OCI-LY7 (cell line): Measurements from ENCODE around the gene SHISA2. TPM values are rescaled to one million over a fixed set of nuclear protein-coding genes. Genes with fewer than 3 reads are reported as not detected.
"Not testable (repeated sequence)": the region's sequence is repeated elsewhere in the genome, so short reads cannot be mapped to it uniquely, and the experiment has no call there.

Experiments used
- BruUV-seq: library from RNA; stranded (reverse); fragments of 400-500 nt; replicated peaks from 2 replicates; lab custom pipeline; 2021; lab: Mats Ljungman, UMichigan
- CTCF ChIA-PET: fragments of 300-600 bp; sonication (Branson Sonifier 250); formaldehyde crosslinking; loops from one replicate; lab custom pipeline; 2022; ENCODE audit warnings: antibody characterized with exemption; ENCODE audit not compliant: unreplicated experiment; lab: Charles Lee
- POLR2A ChIA-PET: fragments of 300-600 bp; sonication (Branson Sonifier 250); formaldehyde crosslinking; loops from one replicate; lab custom pipeline; 2022; ENCODE audit warnings: antibody characterized with exemption; lab: Charles Lee
- DNase-seq: peaks from one replicate; pipeline ENCODE4 v3.0.0-alpha.2; 2015; ENCODE audit warnings: low spot score
- H2AFZ ChIP-seq: fragments of 200-600 bp; sonication (generic), shearing (Covaris generic); 2 replicates; pipeline ENCODE4 v1.6.1; 2014; ENCODE audit warnings: mild to moderate bottlenecking, antibody characterized with exemption, low read length, moderate library complexity
- H3K27ac ChIP-seq: fragments of 200-600 bp; sonication (generic); 2 replicates; pipeline ENCODE4 v1.5.1; 2014; ENCODE audit warnings: mixed run types, low read depth, mild to moderate bottlenecking, moderate library complexity, low read length, inconsistent platforms; ENCODE audit not compliant: poor library complexity, severe bottlenecking
- H3K36me3 ChIP-seq: fragments of 200-600 bp; sonication (generic); 2 replicates; pipeline ENCODE4 v1.6.1; 2014; ENCODE audit warnings: mild to moderate bottlenecking, antibody characterized with exemption, low read length, moderate library complexity, mixed read lengths; ENCODE audit not compliant: insufficient read depth
- H3K4me1 ChIP-seq: fragments of 200-600 bp; sonication (generic); 2 replicates; pipeline ENCODE4 v1.5.1; 2014; ENCODE audit warnings: mild to moderate bottlenecking, low read length; ENCODE audit not compliant: insufficient read depth, poor library complexity, severe bottlenecking
- H3K4me2 ChIP-seq: fragments of 200-600 bp; sonication (generic); 2 replicates; pipeline ENCODE4 v1.6.1; 2014; ENCODE audit warnings: mild to moderate bottlenecking, low read length
- H3K4me3 ChIP-seq: fragments of 200-600 bp; sonication (generic); 2 replicates; pipeline ENCODE4 v1.5.1; 2014; ENCODE audit warnings: mild to moderate bottlenecking, low read depth, low read length; ENCODE audit not compliant: poor library complexity, severe bottlenecking
- H3K79me2 ChIP-seq: fragments of 200-600 bp; sonication (generic); 2 replicates; pipeline ENCODE4 v1.6.1; 2016; ENCODE audit warnings: low read depth, mild to moderate bottlenecking, low read length, moderate library complexity, mixed read lengths; ENCODE audit not compliant: insufficient read depth
- H3K9me2 ChIP-seq: fragments of 200-600 bp; sonication (generic); 2 replicates; pipeline ENCODE4 v1.6.1; 2016; ENCODE audit warnings: mild to moderate bottlenecking, low read length, mixed read lengths; ENCODE audit not compliant: insufficient read depth
- H3K9me3 ChIP-seq: fragments of 200-600 bp; sonication (generic); 2 replicates; pipeline ENCODE4 v1.6.1; 2014; ENCODE audit warnings: mild to moderate bottlenecking, mixed run types, low read length, mixed read lengths
- H4K20me1 ChIP-seq: fragments of 200-600 bp; sonication (generic); 2 replicates; pipeline ENCODE4 v1.6.1; 2014; ENCODE audit warnings: mild to moderate bottlenecking, antibody characterized with exemption, low read length, moderate library complexity, mixed read lengths; ENCODE audit not compliant: insufficient read depth
- EZH2phosphoT487 ChIP-seq: fragments of 200-600 bp; sonication (generic); IDR thresholded peaks from 2 replicates; pipeline ENCODE4 v1.6.1; 2018; ENCODE audit warnings: low read depth, borderline replicate concordance, mild to moderate bottlenecking, mixed run types, antibody characterized with exemption, low read length, moderate library complexity, mixed read lengths
- intact Hi-C: fragments of 100-400 bp; cut with micrococcal nuclease; formaldehyde crosslinking; loops from one replicate; pipeline ENCODE4 v1.10.0; 2022; ENCODE audit not compliant: unreplicated experiment
- total RNA-seq, 2 experiments: library from RNA; depleted of rRNA in 1 of 2; stranded (reverse); fragments of >200 nt in 1 of 2; shearing (Covaris generic) in 1 of 2; gene quantifications; 2 replicates each; pipeline ENCODE4 v1.2.3, GENCODE V29; 2014 to 2022
- TF ChIP-seq, protein P1 (sequence below): fragments of 200-600 bp; sonication (generic); conservative IDR thresholded peaks from 2 replicates; pipeline ENCODE4 v1.5.1; 2014; ENCODE audit warnings: mild to moderate bottlenecking, antibody characterized with exemption, low read length, moderate library complexity, mixed read lengths

The SHISA2 gene
- total RNA-seq, 2 experiments from 2014 or later, result not detected

GRCh38 chr13:26067601-26068000, 15.8 kb upstream of the SHISA2 start:
- ChIA-PET POLR2A (no interaction called here), CTCF (no interaction called here)
- intact Hi-C loops, result no loop called here
- TF ChIP-seq, protein P1, sequence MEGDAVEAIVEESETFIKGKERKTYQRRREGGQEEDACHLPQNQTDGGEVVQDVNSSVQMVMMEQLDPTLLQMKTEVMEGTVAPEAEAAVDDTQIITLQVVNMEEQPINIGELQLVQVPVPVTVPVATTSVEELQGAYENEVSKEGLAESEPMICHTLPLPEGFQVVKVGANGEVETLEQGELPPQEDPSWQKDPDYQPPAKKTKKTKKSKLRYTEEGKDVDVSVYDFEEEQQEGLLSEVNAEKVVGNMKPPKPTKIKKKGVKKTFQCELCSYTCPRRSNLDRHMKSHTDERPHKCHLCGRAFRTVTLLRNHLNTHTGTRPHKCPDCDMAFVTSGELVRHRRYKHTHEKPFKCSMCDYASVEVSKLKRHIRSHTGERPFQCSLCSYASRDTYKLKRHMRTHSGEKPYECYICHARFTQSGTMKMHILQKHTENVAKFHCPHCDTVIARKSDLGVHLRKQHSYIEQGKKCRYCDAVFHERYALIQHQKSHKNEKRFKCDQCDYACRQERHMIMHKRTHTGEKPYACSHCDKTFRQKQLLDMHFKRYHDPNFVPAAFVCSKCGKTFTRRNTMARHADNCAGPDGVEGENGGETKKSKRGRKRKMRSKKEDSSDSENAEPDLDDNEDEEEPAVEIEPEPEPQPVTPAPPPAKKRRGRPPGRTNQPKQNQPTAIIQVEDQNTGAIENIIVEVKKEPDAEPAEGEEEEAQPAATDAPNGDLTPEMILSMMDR, result no peak
- TF ChIP-seq EZH2phosphoT487, result no peak
- Histone ChIP-seq H3K36me3 (no peaks in the 10 kb centered on the region), H3K4me3 (no peak overlapping the region), H3K9me2 (no peaks in the 10 kb centered on the region), H3K9me3 (no peaks in the 10 kb centered on the region), H4K20me1 (no peaks in the 10 kb centered on the region), H3K4me2 (no peak overlapping the region), H3K4me1 (no peaks in the 10 kb centered on the region), H2AFZ (no peak overlapping the region), H3K27ac (no peak overlapping the region), H3K79me2 (no peaks in the 10 kb centered on the region)
- no peak for DNase-seq
- no TSS peak for BruUV-seq

DNA sequence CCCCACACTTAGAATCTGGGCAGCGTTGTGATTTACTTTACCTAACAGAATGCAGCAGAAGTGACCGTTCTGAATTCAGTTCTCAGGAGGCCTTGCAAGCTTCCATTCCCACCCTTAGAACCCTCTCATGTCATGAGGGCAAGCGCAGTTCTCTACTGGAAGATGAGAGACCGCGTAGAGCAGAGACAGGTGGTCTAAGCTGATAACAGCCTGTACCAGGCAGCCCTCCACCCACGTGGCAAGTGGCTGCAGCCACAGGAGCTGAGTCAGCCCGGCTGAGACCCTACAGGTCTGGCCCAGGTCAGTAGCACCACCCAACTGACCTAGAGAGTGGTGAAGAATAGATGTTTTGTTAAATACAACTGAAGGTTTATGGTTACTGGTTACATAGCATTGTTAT, 14.7 kb upstream of the SHISA2 start:
- H2AFZ ChIP-seq, intact Hi-C loops, H3K4me3 ChIP-seq, H3K36me3 ChIP-seq, H3K9me2 ChIP-seq, H4K20me1 ChIP-seq, H3K4me1 ChIP-seq, H3K9me3 ChIP-seq, H3K4me2 ChIP-seq, DNase-seq, CTCF ChIA-PET, POLR2A ChIA-PET, BruUV-seq, H3K79me2 ChIP-seq, H3K27ac ChIP-seq: not testable (repeated sequence)

- BruUV-seq, result no TSS peak
- POLR2A ChIA-PET, result no interaction called here
Measured at GRCh38 chr13:26062853-26063444, 11.1 kb upstream of the SHISA2 start.

More at GRCh38 chr13:26062853-26063444, 11.1 kb upstream of the SHISA2 start:
- TF ChIP-seq, protein P1, result peak; percentile 86
- TF ChIP-seq EZH2phosphoT487, result no peak
- Histone ChIP-seq H2AFZ (no peak overlapping the region), H3K4me3 (no peak overlapping the region), H3K36me3 (no peaks in the 10 kb centered on the region), H4K20me1 (no peaks in the 10 kb centered on the region), H3K4me2 (no peak overlapping the region), H3K79me2 (no peaks in the 10 kb centered on the region), H3K9me2 (no peaks in the 10 kb centered on the region), H3K27ac (no peak overlapping the region), H3K9me3 (no peaks in the 10 kb centered on the region), H3K4me1 (no peaks in the 10 kb centered on the region)
- intact Hi-C loops, result loop anchor here (1.0 to 5.0 kb wide), 2 partner anchors 236 to 489 kb away; no protein-coding TSS in a partner anchor
- peak; percentile 50 for DNase-seq
- CTCF ChIA-PET, result no interaction called here
